Measurements from ENCODE around the gene HYOU1.

DNA sequence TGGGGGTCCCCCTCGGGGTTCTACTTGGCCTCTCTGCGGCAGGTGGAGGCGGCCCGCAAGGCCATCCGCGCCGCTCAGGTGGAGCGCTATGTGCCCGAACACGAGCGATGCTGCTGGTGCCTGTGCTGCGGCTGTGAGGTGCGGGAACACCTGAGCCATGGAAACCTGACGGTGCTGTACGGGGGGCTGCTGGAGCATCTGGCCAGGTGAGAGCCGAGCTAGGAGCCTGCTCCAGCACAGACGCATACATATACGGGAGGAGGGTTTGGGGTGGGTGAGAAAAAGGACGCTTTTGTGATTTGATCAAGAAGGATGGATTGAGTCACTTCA is 58.7 kb downstream of the HYOU1 start:
- no peak for TF ChIP-seq POLR2AphosphoS5 (IDR thresholded peaks at IDR 0.05; ENCODE audit: low read depth)
- TF ChIP-seq, protein P1, sequence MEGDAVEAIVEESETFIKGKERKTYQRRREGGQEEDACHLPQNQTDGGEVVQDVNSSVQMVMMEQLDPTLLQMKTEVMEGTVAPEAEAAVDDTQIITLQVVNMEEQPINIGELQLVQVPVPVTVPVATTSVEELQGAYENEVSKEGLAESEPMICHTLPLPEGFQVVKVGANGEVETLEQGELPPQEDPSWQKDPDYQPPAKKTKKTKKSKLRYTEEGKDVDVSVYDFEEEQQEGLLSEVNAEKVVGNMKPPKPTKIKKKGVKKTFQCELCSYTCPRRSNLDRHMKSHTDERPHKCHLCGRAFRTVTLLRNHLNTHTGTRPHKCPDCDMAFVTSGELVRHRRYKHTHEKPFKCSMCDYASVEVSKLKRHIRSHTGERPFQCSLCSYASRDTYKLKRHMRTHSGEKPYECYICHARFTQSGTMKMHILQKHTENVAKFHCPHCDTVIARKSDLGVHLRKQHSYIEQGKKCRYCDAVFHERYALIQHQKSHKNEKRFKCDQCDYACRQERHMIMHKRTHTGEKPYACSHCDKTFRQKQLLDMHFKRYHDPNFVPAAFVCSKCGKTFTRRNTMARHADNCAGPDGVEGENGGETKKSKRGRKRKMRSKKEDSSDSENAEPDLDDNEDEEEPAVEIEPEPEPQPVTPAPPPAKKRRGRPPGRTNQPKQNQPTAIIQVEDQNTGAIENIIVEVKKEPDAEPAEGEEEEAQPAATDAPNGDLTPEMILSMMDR (conservative IDR thresholded peaks at IDR 0.05; ENCODE audit: low read depth in 2 of 2), result no peak
- TF ChIP-seq CREB1 (CRISPR knock-in tag; IDR thresholded peaks at IDR 0.05; ENCODE audit: low read depth), result no peak
- TF ChIP-seq ZNF331 (CRISPR knock-in tag; IDR thresholded peaks at IDR 0.05; ENCODE audit: low read depth), result no peak
